ENCODE data around the gene ITGB8.
A peak's percentile ranks its signal among the peaks of the same experiment; 100 is the strongest.

The ITGB8 gene

GRCh38 chr7:20440472-20441105, 109.9 kb downstream of the ITGB8 start:
- TF ChIP-seq, protein P1, sequence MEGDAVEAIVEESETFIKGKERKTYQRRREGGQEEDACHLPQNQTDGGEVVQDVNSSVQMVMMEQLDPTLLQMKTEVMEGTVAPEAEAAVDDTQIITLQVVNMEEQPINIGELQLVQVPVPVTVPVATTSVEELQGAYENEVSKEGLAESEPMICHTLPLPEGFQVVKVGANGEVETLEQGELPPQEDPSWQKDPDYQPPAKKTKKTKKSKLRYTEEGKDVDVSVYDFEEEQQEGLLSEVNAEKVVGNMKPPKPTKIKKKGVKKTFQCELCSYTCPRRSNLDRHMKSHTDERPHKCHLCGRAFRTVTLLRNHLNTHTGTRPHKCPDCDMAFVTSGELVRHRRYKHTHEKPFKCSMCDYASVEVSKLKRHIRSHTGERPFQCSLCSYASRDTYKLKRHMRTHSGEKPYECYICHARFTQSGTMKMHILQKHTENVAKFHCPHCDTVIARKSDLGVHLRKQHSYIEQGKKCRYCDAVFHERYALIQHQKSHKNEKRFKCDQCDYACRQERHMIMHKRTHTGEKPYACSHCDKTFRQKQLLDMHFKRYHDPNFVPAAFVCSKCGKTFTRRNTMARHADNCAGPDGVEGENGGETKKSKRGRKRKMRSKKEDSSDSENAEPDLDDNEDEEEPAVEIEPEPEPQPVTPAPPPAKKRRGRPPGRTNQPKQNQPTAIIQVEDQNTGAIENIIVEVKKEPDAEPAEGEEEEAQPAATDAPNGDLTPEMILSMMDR (IDR thresholded peaks at IDR 0.05) = peak; percentile 20
- H3K4me3 ChIP-seq (ENCODE audit: low read depth, low read length) = no peak overlapping the region
- no peak overlapping the region for H2AFZ ChIP-seq
- no peak overlapping the region for H3K27ac ChIP-seq
- H3K27me3 ChIP-seq (ENCODE audit: control insufficient read depth, insufficient read depth, low read length) = no peaks in the 10 kb centered on the region
- no peaks in the 10 kb centered on the region for H3K79me2 ChIP-seq
- no peaks in the 10 kb centered on the region for H3K36me3 ChIP-seq (ENCODE audit: control insufficient read depth, insufficient read depth, low read length)
- no peaks in the 10 kb centered on the region for H3K4me1 ChIP-seq
- H3K4me2 ChIP-seq (ENCODE audit: low read length) = no peak overlapping the region
- H3K9ac ChIP-seq = no peak overlapping the region
- no peaks in the 10 kb centered on the region for H3K9me3 ChIP-seq (ENCODE audit: control insufficient read depth, low read length)

- Histone ChIP-seq H3K4me1 (no peaks in the 10 kb centered on the region), H3K36me3 (ENCODE audit: control insufficient read depth, insufficient read depth, low read length) (no peaks in the 10 kb centered on the region), H3K4me2 (ENCODE audit: low read length) (no peak overlapping the region), H3K4me3 (ENCODE audit: low read depth, low read length) (no peak overlapping the region), H3K9me3 (ENCODE audit: control insufficient read depth, low read length) (no peaks in the 10 kb centered on the region), H2AFZ (no peak overlapping the region), H3K27ac (no peak overlapping the region), H3K79me2 (no peaks in the 10 kb centered on the region), H3K27me3 (ENCODE audit: control insufficient read depth, insufficient read depth, low read length) (no peaks in the 10 kb centered on the region), H3K9ac (no peak overlapping the region)
- TF ChIP-seq, protein P1 (IDR thresholded peaks at IDR 0.05) = no peak
Observed at GRCh38 chr7:20441346-20441745, 110.6 kb downstream of the ITGB8 start.

GRCh38 chr7:20441991-20442441, 111.3 kb downstream of the ITGB8 start:
- Histone ChIP-seq H3K27ac (no peak overlapping the region), H3K79me2 (no peaks in the 10 kb centered on the region), H3K27me3 (ENCODE audit: control insufficient read depth, insufficient read depth, low read length) (no peaks in the 10 kb centered on the region), H2AFZ (no peak overlapping the region), H3K9me3 (ENCODE audit: control insufficient read depth, low read length) (no peaks in the 10 kb centered on the region), H3K9ac (no peak overlapping the region), H3K4me2 (ENCODE audit: low read length) (no peak overlapping the region), H3K4me1 (no peaks in the 10 kb centered on the region), H3K36me3 (ENCODE audit: control insufficient read depth, insufficient read depth, low read length) (no peaks in the 10 kb centered on the region), H3K4me3 (ENCODE audit: low read depth, low read length) (no peak overlapping the region)
- TF ChIP-seq, protein P1 (IDR thresholded peaks at IDR 0.05) = no peak

- Histone ChIP-seq H3K4me1 (no peaks in the 10 kb centered on the region), H3K9me3 (ENCODE audit: control insufficient read depth, low read length) (no peaks in the 10 kb centered on the region), H2AFZ (no peak overlapping the region), H3K79me2 (no peaks in the 10 kb centered on the region), H3K4me2 (ENCODE audit: low read length) (no peak overlapping the region), H3K4me3 (ENCODE audit: low read depth, low read length) (no peak overlapping the region), H3K36me3 (ENCODE audit: control insufficient read depth, insufficient read depth, low read length) (no peaks in the 10 kb centered on the region), H3K27me3 (ENCODE audit: control insufficient read depth, insufficient read depth, low read length) (no peaks in the 10 kb centered on the region), H3K27ac (no peak overlapping the region), H3K9ac (no peak overlapping the region)
- TF ChIP-seq, protein P1 (IDR thresholded peaks at IDR 0.05) = no peak
Observed at GRCh38 chr7:20442951-20443350, 112.3 kb downstream of the ITGB8 start.

Data from parathyroid adenoma (tissue), 2 donors.